SK-N-SH (cell line): ENCODE results near the gene TBRG4.

Source experiments
- CTCF ChIP-seq: fragments of 200-600 bp; sonication (generic); IDR thresholded peaks from 2 replicates; pipeline ENCODE4 v1.6.1; 2017; ENCODE audit warnings: antibody characterized with exemption, mild to moderate bottlenecking, moderate library complexity
- GABPA ChIP-seq: IDR thresholded peaks from 2 replicates; pipeline ENCODE4 v1.4.0; 2012; ENCODE audit warnings: low read depth, mild to moderate bottlenecking
- GATA2 ChIP-seq: sonication (generic); formaldehyde crosslinking; IDR thresholded peaks from 2 replicates; pipeline ENCODE4 v1.5.0; 2020; ENCODE audit warnings: mild to moderate bottlenecking, missing genetic modification reagents
- MAX ChIP-seq: IDR thresholded peaks from 2 replicates; pipeline ENCODE4 v1.4.0; 2012; ENCODE audit warnings: low read depth
- NFIC ChIP-seq: IDR thresholded peaks from 2 replicates; pipeline ENCODE4 v1.4.0; 2012; ENCODE audit warnings: borderline replicate concordance
- RAD21 ChIP-seq: IDR thresholded peaks from 2 replicates; pipeline ENCODE4 v1.6.1; 2012; ENCODE audit warnings: mild to moderate bottlenecking, low read length
- REST ChIP-seq: IDR thresholded peaks from 2 replicates; pipeline ENCODE4 v1.6.1; 2012; ENCODE audit warnings: mild to moderate bottlenecking, low read depth, low read length, moderate library complexity
- RFX5 ChIP-seq: IDR thresholded peaks from 2 replicates; pipeline ENCODE4 v1.6.1; 2012; ENCODE audit warnings: mild to moderate bottlenecking, improper control_type of control experiment, low read length

- no peak for TF ChIP-seq CTCF
- no peak for TF ChIP-seq RAD21
- TF ChIP-seq NFIC = no peak
- no peak for TF ChIP-seq REST
- no peak for TF ChIP-seq MAX
- TF ChIP-seq GATA2 = no peak
- TF ChIP-seq GABPA = no peak
- no peak for TF ChIP-seq RFX5
These were observed 6.1 kb upstream of the TBRG4 start for GRCh38 chr7:45117582-45117981.
